GM19463 (cell line): ENCODE results near the gene PFDN2.
"Not testable (repeated sequence)": the region's sequence is repeated elsewhere in the genome, so short reads cannot be mapped to it uniquely, and the experiment has no call there.

Source experiments
- ATAC-seq: cut with Tn5 transposase; IDR thresholded peaks from one replicate; pipeline ENCODE4 v1.9.1; 2021; ENCODE audit warnings: mild to moderate bottlenecking, moderate library complexity; ENCODE audit not compliant: unreplicated experiment

Gene PFDN2

DNA sequence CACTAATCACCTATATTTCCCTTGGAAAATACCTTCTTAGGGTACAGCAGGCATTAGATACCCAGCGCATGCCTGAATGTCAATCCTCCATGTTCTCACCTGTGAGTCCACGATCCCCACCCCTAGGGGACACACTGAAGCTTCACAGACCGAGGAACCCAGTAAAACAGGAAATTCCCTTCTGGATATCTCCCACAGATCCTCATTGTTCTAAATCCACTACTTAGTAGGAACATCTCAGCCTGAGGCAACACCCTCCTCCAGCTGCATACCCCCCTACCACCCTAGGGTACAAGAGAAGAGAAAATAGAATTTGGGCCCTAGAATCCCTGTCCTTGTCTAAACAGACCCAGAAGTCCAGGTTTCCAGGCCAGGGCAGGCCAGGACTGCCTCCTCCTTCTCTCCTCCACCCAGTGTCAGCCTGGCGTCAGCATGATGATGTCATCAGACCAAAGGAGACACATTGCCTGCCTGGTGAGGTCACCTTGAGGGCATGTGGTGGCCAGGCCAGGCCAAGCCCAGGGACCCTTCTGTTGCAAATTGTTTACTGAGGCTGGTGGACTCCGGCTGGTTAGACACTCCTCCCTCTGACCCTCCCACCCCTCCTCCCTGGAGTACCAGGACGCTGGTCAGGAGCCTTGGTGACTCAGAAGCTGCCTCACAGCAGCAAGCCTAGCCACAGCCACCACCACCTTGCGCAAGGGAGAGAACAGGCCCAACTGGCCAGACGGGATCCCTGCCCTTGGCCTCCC, 34.7 kb downstream of the PFDN2 start:
- ATAC-seq = no peak

DNA sequence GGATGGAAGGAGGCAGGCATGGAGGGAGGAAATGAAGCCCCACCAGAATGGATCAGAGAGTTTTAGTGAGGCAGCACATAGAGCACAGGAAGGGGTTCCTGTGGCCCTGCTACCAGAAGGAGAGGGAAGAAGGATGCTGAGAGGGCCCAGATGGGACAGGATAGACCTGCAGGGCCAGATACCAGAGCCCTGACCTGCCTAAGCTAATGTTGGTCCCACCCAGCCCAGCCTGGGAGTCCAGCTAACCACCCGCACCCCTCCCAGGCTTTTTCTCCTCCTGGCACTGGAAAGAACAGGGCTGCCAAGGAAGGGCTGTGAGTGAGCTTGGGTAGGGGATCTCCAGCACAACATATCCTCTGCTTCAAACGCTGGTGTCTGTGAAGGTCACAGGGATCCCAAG, 35.4 kb downstream of the PFDN2 start:
- no peak for ATAC-seq

DNA sequence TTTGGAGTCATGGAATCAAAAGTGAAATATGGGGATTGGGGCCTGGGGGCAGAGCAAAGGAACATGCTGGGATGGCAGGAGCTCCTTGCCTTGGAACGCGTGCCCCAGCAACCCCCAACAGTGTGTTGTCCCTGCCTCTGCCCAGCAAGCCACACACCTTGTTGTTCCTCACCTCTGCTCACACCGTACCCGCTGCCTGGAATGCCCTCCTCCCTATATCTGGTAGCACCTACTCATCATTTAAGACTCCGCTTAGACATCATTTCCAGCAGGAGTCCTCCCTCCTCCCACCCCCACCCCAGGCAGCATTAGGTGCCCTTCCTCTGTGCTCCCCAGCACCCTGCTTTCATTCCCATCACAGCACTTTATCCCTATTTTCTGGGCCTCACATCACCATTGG, 36.3 kb downstream of the PFDN2 start:
- no peak for ATAC-seq

DNA sequence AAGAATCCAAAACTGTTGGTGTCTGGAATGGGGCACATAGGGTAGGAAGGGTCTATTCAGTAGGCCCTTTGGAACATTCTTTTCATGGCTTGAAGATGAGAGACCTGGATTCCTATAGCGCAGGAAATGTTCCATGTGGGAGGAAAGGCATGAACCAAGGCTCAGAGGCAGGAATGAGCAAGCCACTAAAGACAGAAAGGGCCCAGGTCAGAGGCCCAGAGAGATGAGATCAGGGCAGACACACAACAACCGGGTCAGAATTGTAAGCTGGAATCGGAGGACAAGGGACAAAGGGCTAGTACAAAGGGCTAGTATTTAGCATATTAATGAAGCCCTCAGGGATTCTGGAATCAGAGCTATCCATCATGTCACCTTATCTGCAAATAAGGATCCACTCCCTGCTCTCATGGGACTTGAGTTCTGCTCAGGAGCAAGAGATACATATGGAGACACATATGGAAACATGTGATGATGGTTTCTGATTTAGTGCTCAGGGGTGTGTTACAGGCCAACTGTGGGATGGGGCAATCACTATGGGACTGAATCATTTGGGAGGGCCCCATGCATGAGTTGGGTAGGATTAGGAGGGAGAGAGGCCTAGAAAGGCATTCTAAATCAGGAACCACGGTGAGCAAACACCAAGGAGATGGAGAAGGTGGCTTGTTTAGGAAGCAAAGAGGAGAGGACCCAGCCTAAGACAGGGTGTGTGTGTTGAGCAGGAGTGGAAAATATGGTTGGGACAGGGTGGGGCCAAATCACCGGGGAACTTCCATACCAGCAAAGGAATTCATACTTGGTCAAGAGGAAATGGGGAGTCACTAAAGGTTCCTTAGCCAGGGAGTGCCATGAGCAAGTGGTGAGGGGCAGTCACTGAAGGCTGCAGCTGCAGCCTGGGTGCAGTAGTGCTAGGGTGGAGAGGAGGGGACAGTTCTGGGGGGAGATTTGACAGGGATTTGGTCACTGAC, 37.1 kb downstream of the PFDN2 start:
- ATAC-seq = no peak

DNA sequence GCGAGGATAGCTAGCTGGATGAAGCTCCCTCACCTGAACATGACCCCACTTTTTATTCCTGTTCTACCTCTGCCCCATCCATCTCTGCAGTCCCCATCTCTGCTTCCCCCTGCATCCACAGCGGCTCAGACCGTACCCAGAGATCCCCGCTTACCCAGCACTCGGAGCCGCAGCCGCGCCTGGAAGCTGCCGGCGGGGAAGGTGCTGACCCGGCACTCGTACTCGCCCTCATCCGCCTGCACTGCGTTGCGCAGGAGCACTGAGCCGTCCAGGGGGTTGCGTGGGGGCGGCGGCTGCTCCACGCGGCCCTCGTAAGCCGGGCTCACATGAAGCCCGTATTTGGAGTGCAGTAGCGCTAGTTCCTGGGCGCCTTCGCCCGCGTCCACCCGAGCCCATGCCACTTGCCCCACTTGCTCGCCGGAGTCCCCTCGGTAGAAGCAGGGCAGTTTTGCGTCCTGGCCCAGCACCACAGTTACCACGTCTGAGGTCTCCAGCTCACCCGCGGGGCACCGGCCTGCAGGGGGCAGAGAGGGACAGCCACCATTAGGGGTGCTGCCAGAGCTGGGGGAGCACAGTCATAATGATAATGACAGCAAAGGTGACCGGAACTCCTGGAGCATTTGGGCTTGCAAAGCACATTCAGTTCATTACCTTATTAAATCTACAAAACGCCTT, 38.3 kb downstream of the PFDN2 start:
- no peak for ATAC-seq

DNA sequence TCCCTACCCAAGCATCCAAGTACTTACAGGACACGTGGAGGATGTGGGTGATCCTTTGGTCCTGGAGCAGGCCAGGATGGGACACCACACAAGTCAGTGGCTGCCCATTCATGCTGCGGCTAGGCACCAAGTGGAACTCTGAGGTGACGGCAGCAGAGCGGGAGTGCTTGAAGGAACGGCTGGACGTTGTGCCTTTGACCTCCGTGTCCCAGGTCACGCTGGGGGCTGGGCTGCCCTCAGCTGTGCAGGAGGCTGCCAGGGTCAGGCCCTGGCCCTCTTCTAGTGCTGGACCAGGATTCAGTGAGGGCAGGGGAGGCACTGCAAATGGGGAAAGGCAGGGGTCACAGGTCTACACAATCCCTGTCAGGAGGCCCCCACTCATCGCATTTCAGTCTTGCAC, 40.4 kb downstream of the PFDN2 start:
- ATAC-seq = no peak

DNA sequence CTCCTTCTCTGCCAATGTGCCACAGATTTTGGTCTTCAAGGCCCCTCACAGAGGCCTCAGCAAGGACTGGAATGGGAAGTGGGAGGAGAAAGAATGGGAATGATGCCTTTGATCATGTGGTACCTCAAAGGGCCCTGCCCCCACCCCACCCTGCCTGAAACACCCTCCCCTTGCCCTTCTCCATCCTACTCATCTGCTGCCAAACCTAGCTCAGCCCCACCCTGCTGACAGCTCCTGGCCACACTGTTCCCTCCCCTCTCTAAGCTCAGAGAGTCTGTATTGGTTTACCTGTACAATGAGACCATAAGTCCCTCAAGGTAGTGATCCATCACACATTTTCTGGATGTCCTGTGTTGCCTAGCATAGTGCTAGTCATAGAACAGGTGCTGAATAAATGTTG, 41.4 kb downstream of the PFDN2 start:
- ATAC-seq = no peak

DNA sequence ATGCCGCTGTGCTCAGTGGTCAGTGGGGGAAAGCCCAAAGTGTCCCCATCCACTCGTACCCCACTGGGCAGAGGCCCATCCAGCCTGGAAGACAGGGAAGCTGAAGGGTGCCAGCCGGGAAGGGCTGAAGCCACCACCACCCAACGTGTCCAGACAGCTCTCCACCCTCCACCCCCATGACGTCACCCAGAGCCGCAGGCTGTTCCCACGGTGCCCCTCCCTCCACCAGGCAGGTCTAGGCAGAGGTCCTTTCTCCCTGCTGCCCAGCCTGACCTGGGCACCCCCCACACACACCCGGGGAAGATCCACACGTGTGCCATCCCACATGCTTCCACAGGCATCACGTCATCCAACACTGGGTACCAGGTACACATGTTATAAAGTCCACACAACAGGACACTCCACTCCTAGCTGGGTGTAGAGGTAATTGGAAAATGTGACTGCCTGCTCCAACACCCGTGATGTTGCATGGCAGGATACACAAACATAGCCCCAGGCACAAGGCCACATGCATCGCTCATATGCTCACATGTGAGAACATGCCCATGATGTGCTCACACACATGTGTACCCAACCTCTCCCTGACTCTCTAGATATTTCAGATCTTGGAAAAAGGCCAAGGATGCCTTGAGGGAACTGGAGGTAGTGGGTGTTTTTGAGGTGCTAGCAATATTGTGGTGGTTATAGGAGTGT, 43.0 kb downstream of the PFDN2 start:
- ATAC-seq = no peak

DNA sequence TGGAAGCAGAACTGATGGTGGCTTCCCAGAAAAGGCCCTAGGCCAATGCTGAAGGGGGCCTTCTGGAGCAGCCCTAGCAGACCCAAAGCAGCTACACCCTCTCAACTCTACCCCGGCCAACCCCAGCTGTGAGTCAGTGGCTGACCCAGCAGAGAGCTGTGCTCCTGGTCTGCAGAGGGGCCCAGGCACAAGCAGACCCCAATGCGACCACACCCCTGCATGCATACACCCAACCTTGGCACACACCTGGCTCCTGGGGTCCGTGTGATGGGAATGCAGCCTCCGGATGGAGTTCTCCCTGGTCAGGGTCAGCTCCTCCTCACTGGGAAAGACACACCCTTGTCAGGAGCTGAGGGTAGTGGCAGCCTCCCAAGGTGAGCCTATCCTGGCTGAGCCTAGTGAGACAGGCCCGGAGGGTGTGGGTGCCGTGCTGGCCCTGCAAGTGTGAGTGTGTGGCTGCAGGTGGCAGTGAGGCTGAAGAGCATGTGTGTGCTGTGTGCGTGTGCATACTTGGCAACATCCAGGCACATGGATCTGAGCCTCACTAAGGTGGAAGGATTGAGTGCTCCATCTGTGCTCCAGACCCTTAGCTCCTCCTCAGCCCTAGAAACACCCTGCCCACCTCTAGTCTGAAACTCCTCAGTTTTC, 44.2 kb downstream of the PFDN2 start:
- no peak for ATAC-seq

DNA sequence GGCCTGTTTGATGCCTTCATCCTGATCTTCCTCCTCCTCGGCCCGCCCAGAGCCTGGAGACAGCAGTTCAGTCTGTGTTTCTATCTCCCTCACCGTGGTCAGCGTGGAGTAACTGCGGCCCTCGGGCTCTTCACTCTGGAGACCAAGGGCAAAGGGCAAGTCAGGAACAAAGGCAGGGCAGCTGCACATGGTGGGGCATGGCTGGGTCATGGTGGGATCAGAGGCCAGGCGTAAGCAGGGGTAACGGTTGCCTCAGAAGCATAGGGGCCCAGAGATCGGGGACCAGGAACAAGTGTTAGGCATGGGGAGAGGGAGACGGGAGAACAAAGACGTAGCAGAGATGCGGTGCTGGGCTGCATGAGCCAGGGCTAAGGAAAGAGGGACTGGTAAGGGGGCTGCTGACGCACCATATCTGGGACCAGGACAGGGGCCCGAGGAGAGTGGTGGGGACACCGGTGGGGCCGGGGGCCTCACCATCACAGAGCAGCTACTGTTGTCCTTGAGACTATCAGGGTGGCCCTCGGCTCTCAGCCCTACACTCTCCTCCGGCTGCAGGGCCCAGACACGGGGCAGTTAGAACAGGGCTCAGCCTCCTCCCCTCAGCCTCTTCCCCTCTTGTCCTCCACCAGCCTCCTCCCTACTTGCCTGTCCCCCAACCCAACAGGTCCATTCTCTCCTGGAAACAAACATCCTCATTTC, 44.9 kb downstream of the PFDN2 start:
- ATAC-seq = no peak

DNA sequence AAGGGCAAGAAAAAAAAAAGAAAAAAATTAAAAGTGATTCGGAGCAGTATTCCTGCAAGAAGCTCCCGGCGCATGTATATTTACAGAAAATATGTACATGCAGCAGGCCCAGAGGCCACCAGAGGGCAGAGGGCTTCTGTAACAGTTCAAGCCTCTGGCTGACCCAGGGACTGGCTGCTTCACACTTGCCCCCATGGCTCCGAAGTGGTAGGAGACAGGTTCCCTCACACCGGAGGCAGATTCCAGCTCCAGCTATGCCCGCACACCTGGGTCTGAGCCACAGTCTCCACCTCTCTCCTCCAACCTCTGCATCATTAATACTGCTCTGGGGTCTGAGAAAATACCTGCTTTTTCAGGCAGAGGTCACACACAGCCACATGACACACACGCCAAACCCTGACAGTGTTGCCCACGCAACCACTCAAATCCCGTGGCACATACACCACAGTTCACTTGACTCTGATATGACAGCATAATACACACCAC, 45.9 kb downstream of the PFDN2 start:
- ATAC-seq = no peak

DNA sequence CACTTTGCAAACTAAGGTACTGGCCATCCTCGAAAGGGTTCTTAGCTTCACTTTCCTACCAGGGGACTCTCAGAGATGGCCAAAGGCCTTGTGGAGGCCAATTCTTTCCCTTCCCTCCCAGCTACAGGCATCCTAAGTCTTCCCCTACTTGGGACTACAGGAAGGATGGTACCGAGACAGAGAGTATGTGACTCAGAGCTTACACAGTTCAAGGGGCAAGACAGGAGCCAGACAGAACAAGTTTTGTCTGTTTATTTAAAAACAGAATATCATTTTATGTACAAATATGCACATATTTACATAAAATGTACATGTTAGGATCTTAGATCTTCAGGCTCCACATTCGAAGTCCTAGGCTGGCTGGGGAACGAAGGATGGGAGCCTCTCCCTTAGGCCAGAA, 47.1 kb downstream of the PFDN2 start:
- no peak for ATAC-seq

DNA sequence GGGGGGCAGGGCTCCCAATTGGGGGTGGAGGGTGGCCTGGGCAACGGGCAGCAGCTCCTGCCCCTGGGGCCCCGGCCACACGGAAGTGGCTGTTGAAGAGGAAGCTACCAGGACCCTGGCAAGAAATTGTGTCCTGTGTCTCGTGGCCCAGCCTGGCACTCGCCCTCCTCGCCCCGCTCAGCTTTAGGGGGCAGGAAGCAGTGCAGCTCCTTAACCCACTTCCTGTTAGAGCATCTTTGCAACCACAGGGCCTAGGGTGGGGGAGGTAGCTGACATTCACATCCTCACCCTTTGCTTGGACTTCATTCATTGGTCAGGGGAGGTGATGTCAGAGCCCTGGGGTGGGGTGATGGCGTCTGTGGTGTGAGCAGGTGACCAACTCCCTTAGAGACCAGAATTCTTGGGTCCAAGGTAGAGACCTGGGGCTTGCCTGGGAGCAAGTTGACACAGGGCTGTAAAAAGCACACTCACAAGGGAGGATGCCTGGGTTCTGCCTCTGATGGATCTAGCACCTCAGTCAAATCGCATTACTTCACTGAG, 48.0 kb downstream of the PFDN2 start, which contains the start of gene ARHGAP30:
ARHGAP30 (minus strand) TSS at position 161 of the 540 bp plus-strand sequence. CDS start 267 bp downstream, outside the sequence.
- ATAC-seq = peak; percentile 85

DNA sequence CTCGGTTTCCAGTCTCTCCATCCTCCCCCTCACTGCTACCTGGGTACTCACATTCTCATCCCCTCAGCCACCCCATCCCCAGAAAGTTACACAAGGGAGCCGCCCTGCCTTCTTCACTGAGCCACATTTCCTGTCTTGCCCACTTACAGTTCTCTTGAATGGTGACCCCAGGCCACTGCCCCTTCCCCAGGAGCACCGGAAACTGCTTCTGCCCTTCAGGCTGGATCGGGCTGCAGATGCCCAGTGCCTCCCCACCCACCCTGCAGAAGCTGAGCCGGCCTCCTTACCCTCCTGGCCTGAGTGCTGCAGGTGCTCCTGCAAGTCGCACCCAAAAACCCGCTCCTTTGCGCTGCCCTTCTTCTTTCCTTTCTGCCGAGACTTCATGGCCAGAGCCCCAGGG, 48.6 kb downstream of the PFDN2 start:
- ATAC-seq = no peak

DNA sequence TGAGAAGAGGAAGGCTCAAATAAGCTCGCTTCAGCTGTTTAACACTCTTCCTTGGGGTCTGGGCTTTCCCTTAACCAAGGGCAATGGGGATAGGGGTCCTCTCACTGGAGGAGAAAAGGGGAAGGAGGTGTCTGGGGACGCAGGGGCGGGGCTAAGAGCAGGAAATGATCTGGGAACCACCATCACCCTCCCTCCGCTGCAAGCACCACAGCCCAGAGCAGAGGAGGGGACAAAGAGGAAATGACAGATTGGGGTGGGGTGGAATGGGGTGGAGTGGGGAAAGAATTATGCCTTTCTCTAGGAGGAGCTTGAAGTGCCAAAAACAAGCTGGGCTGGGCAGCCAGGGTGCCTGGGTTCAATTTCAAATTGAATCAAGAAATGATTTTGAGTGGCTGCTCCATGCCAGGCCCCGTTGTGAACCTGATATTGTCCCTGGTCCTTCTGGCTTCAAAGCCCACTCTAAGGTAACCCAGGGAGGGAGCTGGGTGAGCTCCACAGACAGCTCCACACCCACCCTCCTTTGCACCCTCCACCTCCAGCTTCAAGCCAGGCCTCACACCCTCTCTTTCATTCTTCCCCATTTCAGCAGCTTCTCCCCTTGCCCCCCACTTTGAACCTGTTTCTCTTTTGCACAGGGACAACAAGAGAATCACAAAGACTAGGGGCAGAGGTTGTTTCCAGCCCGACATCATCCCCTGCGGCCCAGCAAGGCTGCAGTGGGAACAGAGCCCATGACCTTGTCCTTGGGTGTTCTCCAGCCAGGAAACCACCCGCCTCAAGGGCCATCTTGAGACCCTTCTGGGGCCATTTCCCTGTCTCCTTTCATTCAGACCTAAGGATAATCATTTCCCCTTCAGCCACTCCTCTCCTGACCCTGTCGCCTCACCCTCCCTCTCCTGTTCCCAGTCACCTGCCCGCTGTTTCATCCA, 49.3 kb downstream of the PFDN2 start:
- peak; percentile 47 for ATAC-seq

DNA sequence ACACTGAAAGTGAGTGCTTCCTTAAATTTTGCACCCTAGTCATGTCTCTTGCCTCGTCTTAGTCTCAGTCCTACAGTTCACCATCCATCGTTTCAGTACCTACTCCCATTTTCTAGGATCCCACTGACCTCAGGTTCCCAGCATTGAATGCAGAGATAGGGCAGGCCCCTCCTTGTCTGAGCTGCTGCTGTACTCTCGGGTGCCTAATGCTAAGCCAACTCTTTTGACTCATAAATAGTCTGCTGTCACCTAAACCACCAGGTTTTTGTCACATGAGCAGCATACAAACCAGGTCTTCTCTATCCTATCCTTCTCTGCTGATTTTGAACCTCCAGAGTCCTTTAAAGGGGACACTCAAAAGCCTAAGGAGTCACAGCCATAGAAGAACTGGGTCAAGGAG, 51.1 kb downstream of the PFDN2 start:
- ATAC-seq = no peak

DNA sequence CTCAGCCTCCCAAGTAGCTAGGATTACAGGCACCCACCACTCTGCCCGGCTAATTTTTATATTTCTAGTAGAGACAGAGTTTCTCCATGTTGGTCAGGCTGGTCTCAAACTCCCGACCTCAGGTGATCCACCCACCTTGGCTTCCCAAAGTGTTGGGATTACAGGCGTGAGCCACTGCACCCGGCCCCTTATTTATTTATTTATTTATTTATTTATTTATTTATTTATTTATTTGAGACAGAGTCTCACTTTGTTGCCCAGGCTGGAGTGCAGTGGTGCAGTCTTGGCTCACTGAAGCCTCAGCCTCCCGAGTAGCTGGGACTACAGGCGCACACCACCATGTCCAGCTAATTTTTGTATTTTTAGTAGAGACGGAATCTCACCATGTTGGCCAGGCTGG, 52.2 kb downstream of the PFDN2 start:
- ATAC-seq = not testable (repeated sequence)

DNA sequence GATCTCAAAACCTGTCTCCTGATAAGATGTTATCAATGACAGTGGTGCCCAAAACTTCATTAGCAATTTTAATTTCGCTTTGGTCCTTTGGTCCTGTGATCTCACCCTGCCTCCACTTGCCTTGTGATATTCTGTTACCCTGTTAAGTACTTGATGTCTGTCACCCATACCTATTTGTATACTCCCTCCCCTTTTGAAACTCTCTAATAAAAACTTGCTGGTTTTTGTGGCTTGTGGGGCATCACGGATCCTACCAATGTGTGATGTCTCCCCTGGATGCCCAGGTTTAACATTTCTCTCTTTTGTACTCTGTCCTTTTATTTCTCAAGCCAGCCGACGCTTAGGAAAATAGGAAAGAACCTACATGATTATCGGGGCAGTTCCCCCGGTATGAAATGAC, 53.9 kb downstream of the PFDN2 start:
- ATAC-seq = not testable (repeated sequence)
